ENCODE data around the gene WDR41.

GRCh38 chr5:77483682-77484081 lies 8.4 kb downstream of the WDR41 start:
- TF ChIP-seq CTCF (conservative IDR thresholded peaks at IDR 0.05; ENCODE audit: low read depth, low read length) = no peak
- no peak for TF ChIP-seq CEBPB (IDR thresholded peaks at IDR 0.05; ENCODE audit: low read depth, low read length)
- no peak for TF ChIP-seq POLR2A (IDR thresholded peaks at IDR 0.05; ENCODE audit: low read depth, low read length)
- TF ChIP-seq RFX5 (IDR thresholded peaks at IDR 0.05; ENCODE audit: low read depth, low read length) = no peak
- no peak for TF ChIP-seq RAD21 (IDR thresholded peaks at IDR 0.05; ENCODE audit: low read length)
- no peak for TF ChIP-seq ELK1 (IDR thresholded peaks at IDR 0.05; ENCODE audit: borderline replicate concordance, low read depth, low read length)
- TF ChIP-seq USF2 (IDR thresholded peaks at IDR 0.05; ENCODE audit: low read depth, low read length) = no peak
- no peak for TF ChIP-seq MAZ (IDR thresholded peaks at IDR 0.05; ENCODE audit: borderline replicate concordance, low read depth, low read length)
- no peak for TF ChIP-seq MXI1 (IDR thresholded peaks at IDR 0.05; ENCODE audit: borderline replicate concordance, low read depth, low read length)
- TF ChIP-seq FOS (IDR thresholded peaks at IDR 0.05; ENCODE audit: low read depth, low read length) = no peak
- no peak for TF ChIP-seq SMC3 (IDR thresholded peaks at IDR 0.05; ENCODE audit: low read depth, low read length)

Measured in IMR-90 (cell line).